ENCODE data around the gene SNF8.
A peak's percentile ranks its signal among the peaks of the same experiment; 100 is the strongest.
"Not testable (repeated sequence)": the region's sequence is repeated elsewhere in the genome, so short reads cannot be mapped to it uniquely, and the experiment has no call there.

Gene SNF8, protein sequence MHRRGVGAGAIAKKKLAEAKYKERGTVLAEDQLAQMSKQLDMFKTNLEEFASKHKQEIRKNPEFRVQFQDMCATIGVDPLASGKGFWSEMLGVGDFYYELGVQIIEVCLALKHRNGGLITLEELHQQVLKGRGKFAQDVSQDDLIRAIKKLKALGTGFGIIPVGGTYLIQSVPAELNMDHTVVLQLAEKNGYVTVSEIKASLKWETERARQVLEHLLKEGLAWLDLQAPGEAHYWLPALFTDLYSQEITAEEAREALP

DNA sequence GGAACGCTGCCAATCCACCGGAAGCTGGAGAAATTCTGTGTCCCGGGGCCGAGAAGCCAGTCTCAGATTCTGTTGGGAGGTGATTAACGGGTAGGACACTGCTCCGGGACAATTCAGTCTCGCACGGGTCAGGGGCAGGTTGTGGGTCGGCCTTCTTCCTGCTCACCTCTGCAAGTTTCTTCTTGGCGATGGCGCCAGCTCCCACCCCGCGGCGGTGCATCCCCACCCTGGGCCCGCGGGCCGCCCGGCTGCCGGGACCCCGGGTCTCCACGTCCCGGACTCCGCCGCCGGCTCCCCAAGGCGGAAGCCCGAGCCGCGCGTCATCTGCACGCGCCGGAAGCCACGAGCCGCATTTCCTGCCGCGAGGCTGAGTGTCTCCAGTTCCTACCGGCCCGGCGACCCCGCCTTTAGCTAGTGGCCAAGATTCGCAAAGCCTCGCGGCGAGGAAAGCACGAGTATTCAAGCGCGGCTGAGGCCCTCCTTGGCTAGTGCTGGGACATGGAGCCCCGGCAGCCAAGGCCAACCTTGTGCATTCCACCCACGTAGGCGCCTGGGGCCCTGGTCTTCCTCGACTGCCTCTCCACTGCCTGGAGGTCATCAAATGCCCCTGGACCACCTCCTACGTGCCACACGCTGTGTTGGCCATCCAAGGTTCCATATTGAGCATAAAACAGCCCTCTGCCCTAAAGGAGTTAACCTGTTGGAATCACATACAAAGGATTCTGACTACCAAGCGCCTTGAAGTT lies at the start of gene SNF8:
TSS of gene SNF8 (minus strand) at position 328 of the 746 bp plus-strand sequence. CDS start at position 220, 108 bp downstream.
- peak; percentile 96 for DNase-seq

DNA sequence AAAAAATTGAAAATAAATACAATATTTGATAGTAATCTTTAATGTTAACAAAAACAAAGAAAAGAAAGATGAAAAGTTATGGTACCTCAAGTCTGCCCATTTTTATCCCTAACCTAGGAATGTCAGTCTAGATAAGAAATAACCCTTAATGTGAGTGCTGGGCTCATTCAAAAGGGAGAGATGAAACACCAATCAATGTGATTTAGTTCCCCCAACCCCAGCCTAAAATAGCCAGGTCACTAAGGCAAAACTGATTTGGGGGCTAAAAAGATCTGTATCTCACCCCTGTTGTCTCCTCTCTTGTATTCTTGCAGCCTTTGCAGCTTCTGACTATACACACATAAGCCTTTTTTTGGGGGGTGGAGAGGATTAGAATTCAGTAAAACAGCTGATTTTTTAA lies 49.3 kb upstream of the SNF8 start:
- DNase-seq = no peak

GRCh38 chr17:48993305-48993704 lies 48.7 kb upstream of the SNF8 start:
- no peak for DNase-seq

DNA sequence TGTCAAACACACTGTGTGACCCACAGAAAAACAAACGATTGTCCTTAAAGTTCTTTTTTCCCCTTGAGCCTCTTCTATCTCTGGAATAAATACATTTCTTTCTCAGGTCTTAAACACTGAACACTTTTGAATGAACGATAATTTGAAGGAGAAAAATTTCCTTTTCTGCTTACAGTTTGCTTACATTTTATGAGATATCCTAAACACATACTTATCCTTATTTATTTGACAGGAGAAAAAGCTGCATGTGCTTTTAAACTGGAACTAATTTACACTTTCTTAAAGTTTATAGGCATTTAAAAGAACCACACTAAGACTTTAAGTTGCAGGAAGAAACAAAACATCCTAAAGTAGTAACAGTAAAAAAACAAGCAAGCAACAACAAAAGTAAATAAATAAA lies 47.8 kb upstream of the SNF8 start:
- no peak for DNase-seq

DNA sequence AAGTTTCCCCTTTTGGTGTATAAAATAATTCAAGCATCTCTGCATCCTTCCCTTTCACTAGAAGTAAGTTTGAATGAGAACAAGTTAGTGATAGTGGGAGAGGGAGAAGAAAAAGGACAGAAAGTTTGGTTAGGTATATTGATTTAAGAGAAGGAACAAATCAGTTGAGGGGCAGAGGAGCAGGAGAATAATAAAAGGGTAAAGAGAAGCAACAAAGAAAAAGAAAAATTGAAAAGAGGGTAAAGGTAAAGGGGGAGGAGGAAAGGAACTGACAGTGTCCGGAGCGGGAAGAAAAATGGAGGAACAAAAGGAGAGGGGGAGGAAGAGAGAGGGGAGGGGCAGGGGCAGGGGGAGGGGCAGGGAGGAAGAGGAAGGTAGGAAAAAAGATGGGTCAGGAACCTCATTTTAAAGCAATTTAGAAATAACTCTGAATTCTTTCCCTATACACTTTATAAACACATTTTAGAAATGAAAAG lies 46.3 kb upstream of the SNF8 start:
- DNase-seq = no peak

GRCh38 chr17:48989100-48989499 lies 44.5 kb upstream of the SNF8 start:
- no peak for DNase-seq

GRCh38 chr17:48985436-48986245 lies 41.0 kb upstream of the SNF8 start:
- DNase-seq = no peak

GRCh38 chr17:48981927-48982539 lies 37.4 kb upstream of the SNF8 start:
- no peak for DNase-seq

- DNase-seq = no peak
Observed at GRCh38 chr17:48973806-48974205, 29.2 kb upstream of the SNF8 start.

DNA sequence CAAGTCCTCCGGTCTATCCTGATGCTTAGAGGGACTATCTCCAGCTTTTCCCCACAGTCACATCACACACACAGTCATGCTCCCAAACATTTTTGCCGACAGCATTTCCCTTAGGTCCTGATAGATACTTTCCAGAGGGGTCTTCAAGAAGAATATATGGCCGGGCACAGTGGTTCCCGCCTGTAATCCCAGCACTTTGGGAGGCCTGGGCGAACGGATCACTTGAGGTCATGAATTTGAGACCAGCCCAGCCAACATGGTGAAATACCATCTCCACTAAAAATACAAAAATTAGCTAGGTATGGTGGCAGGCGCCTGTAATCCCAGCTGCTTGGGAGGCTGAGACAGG lies 28.1 kb upstream of the SNF8 start:
- DNase-seq = no peak

GRCh38 chr17:48970865-48971687 lies 26.4 kb upstream of the SNF8 start:
- DNase-seq = no peak

DNA sequence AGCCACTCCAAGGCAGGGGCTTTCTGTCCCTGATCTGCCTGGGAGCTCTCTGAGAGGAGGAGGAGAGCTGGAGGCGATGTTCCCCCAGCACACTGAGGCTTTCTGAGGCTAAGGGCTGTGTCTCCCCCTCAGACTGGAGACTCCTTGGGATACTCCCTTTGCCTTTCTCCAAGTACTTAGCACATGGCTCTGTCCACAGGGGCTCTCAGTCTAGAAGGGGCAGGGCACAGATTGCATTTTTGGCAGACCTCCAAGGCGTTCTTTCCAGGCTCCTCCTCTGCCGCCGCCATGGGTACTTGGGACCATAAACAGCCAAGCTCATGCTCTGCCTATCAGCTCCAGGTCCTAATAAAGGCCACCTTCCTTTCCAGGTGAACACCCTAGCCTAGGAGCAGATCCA lies 25.6 kb upstream of the SNF8 start:
- DNase-seq = no peak

DNA sequence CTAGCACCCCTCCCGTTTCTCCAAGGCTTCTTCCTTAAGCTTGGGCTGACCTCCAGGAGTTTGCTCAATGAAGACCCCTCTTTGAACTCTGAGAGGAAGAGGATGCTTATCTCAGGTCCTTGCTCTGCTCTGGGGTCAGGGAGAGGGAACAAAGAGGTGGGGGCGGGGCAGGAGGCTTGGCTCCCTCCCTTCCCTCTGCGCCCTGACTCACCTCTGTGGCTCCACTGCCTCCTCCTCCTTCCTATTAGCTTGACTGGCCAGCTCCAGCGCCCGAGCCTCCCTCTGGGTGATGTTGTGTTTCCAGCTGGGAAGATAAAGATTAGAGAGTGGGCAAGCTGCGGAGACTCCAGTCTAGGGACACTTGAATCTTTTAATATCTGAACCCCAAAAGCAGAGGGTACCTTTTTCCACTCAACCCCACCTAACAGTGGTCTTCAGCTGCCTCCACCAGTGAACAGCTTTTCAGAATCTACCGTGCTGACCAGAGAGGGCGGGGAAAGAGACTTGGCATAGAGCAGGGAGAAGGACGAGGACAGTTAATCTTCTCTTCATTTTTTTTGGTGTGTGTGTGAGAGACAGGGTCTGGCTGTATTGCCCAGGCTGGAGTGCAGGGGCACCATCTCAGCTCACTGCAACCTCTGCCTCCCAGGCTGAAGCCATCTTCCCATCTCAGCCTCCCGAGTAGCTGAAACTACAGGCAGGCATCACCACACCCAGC lies 17.0 kb upstream of the SNF8 start:
- DNase-seq = peak; percentile 36

DNA sequence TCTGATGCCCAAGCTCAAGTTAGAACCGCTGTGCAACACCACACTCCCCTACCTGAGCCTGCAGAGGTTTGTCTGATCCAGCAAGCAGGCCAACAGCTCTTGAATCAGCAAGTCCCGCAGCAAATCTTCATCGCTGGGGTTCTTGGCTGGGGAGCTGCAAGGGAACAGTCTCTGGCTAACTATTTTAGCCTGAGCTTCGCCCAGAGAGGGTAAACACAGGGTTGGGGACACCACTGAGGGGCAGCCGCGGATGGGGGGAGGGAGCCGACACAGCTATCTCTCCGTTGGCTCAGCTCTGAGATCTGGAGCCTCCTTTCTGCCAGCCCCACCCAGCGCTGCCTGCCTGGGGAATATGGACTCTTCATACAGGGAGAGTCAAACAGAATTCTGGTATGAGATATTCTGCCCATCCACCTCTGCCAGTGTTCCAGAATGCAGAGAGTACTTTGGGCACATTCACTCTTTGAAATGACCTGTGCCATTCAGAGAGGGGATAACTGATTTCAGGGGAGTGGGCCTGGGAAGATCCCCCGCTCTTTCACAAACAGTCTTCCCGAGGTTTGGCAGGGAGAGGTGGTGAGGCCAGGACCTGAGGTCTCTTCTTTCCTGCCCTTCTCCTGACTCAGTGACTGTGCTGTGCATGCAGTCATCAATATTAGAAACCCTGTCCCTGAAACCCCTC lies 16.3 kb upstream of the SNF8 start:
- DNase-seq = peak; percentile 28

GRCh38 chr17:48954300-48954755 lies 9.7 kb upstream of the SNF8 start:
- no peak for DNase-seq

- no peak for DNase-seq
Observed at GRCh38 chr17:48952904-48953303, 8.3 kb upstream of the SNF8 start.

- DNase-seq = no peak
Observed at GRCh38 chr17:48951572-48951971, 6.9 kb upstream of the SNF8 start.

GRCh38 chr17:48945261-48945651 lies 614 bp upstream of the SNF8 start:
- DNase-seq = not testable (repeated sequence)

DNA sequence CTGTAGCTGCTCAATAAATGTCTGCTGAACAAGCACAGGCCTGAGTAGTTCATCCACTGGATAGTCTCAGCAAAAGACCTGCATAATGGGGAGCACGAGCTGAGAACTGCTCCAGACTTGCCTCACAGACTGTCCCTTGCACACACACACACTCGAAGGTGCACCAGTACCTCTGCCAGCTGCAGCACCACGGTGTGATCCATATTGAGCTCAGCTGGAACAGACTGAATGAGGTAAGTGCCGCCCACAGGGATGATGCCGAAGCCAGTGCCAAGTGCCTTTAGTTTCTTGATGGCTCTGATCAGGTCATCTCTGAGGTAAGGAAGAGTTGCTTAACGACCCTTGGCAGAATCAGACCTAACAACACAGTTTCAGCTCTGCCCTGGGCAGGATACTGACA lies 11.6 kb downstream of the SNF8 start:
- DNase-seq = no peak

- DNase-seq = no peak
Observed at GRCh38 chr17:48930435-48930873, 14.2 kb downstream of the SNF8 start.

GRCh38 chr17:48929812-48930165 lies 14.9 kb downstream of the SNF8 start:
- DNase-seq = no peak

Data from eye (tissue), 1 donor.